Ovary (tissue), 9 donors: ENCODE measurements around the gene PRR35. TPM values are rescaled to one million over a fixed set of nuclear protein-coding genes. Genes with fewer than 3 reads are reported as not detected.

Experiments used
- DNase-seq, 5 donors: peaks; one replicate each; pipeline ENCODE4 v3.0.0-alpha.2; 2019 to 2020
- H3K27ac ChIP-seq, 2 donors: fragments of 200-600 bp; one replicate each; pipeline versions ENCODE4 v1.5.1 to v1.8.0; 2019 to 2022
- H3K27me3 ChIP-seq: fragments of 200-600 bp; one replicate; pipeline ENCODE4 v1.8.0; 2022
- H3K36me3 ChIP-seq: fragments of 200-600 bp; sonication (generic); one replicate; pipeline ENCODE4 v1.5.1; 2019
- H3K4me1 ChIP-seq: one replicate; pipeline ENCODE4 v1.8.1; 2013; ENCODE audit warnings: mild to moderate bottlenecking, moderate library complexity; ENCODE audit not compliant: insufficient read depth
- H3K4me3 ChIP-seq: fragments of 200-600 bp; sonication (generic); one replicate; pipeline ENCODE4 v1.5.1; 2017
- H3K9me3 ChIP-seq, 2 donors: fragments of 200-600 bp in 1 of 2; sonication (generic) in 1 of 2; one replicate each; pipeline versions ENCODE4 v1.5.1 to v1.8.1; 2013 to 2019; ENCODE audit warnings: mild to moderate bottlenecking in 1 of 2, moderate library complexity in 1 of 2
- CTCF ChIP-seq, 3 donors: fragments of 450-650 bp in 2 of 3; fragments of 200-600 bp in 1 of 3; IDR thresholded peaks; one replicate each; pipeline versions ENCODE4 v1.5.1 to v1.8.0; 2016 to 2022; ENCODE audit warnings: antibody characterized with exemption in 3 of 3, mild to moderate bottlenecking in 1 of 3
- EP300 ChIP-seq: sonication (generic); formaldehyde crosslinking; IDR thresholded peaks from one replicate; pipeline ENCODE4 v1.6.1; 2017; ENCODE audit warnings: antibody characterized with exemption
- POLR2A ChIP-seq: fragments of 450-650 bp; IDR thresholded peaks from one replicate; pipeline ENCODE4 v1.6.1; 2017; ENCODE audit warnings: antibody characterized with exemption, mild to moderate bottlenecking, moderate library complexity
- WGBS, 3 donors: extraction: QIAGEN DNeasy Blood & Tissue Kit in 1 of 3; methylation state at CpG; one replicate each; pipeline versions ENCODE4 v1.1.5 to v1.1.7; 2013 to 2017; 5-methylcytosine and 5-hydroxymethylcytosine counted together
- intact Hi-C, 4 donors: fragments of 100-400 bp; cut with DNase I; formaldehyde crosslinking; loops; one replicate each; pipeline versions ENCODE4 v1.11.0 to v1.15.1; 2022 to 2023
- polyA plus RNA-seq, 2 donors: library from polyadenylated mRNA; stranded (reverse); fragments of 200-250 nt in 1 of 2; fragments of 350-450 nt in 1 of 2; fragmentation: Illumina TruSeq in 1 of 2; extraction: RNeasy Lipid Tissue Mini Kit (QIAGEN cat#74804) in 1 of 2; gene quantifications; one replicate each; pipeline ENCODE4 v1.2.3, GENCODE V29; 2013 to 2014
- total RNA-seq, 7 donors: library from RNA; depleted of rRNA in 2 of 7; stranded (reverse); fragments of >200 nt in 2 of 7; fragmentation: NEBNext Ultra II Directional in 3 of 7; extraction: Animal tissue kit (Norgen Biotek cat#: 25700) in 3 of 7; gene quantifications; one replicate each; pipeline versions ENCODE4 v1.1.0 to v1.2.4, GENCODE V29; 2016 to 2023
- donor health status: DM: no; HTN: no; CAD: no; lungs with moderate emphysema.
- donor health status: DM: no; HTN: no; CAD: no.
- donor health status: Bipolar disorder and iron deficiency.
- donor health status: DM: yes; HTN: yes; CAD: no.
- donor health status: DM: no; HTN: no; CAD: no.
- donor health status: DM: yes; HTN: yes; CAD: no.

Gene PRR35
- total and polyA plus RNA-seq, 9 donors: not detected

GRCh38 chr16:527015-527903 lies 32.9 kb upstream of the PRR35 start, which contains the start of gene CAPN15:
TSS of gene CAPN15 (plus strand) at chr16:527712. CDS start at chr16:546839, 19,127 bp downstream.
- TF ChIP-seq POLR2A (peak; percentile 95), EP300 (no peak), CTCF (IDR thresholded peaks at IDR 0.05) (peak in 1 of 3 donors; percentile 76)
- H3K4me1 ChIP-seq: peaks cover 20% of the 10 kb centered on the region
- intact Hi-C loops: loop anchor here in 2 of 4 donors (1.0 to 10.0 kb wide), 2 partner anchors 101 to 1158 kb away; no protein-coding TSS in a partner anchor
- 0 to 1% (median 0%) methylated on average over 82 to 129 of the region's 129 CpGs for WGBS, 3 donors
- peak within 1 kb of the TSS; percentile 59 for H3K4me3 ChIP-seq
- H3K27ac ChIP-seq: peak within 1 kb of the TSS; percentile 92 to 100
- no peaks in the 10 kb centered on the region for H3K9me3 ChIP-seq
- H3K27me3 ChIP-seq: no peaks in the 10 kb centered on the region
- peak; percentile 89 to 93 (median 91) for DNase-seq
- no peaks in the 10 kb centered on the region for H3K36me3 ChIP-seq

GRCh38 chr16:528111-529011 lies 31.8 kb upstream of the PRR35 start:
- TF ChIP-seq EP300 (no peak), POLR2A (no peak), CTCF (IDR thresholded peaks at IDR 0.05) (no peak)
- WGBS, 3 donors: 1 to 3% (median 1%) methylated on average over 34 to 55 of the region's 55 CpGs
- Histone ChIP-seq H3K36me3 (no peaks in the 10 kb centered on the region), H3K27me3 (no peaks in the 10 kb centered on the region), H3K9me3 (no peaks in the 10 kb centered on the region), H3K4me1 (peaks cover 22% of the 10 kb centered on the region), H3K27ac (peak overlapping the region; percentile 24 to 45), H3K4me3 (peak overlapping the region; percentile 59)
- peak; percentile 50 to 73 (median 66) for DNase-seq
- intact Hi-C loops: loop anchor here in 1 of 4 donors (10.0 kb wide), 1 partner anchor 1156 kb away; no protein-coding TSS in a partner anchor

GRCh38 chr16:529012-529575 lies 31.1 kb upstream of the PRR35 start:
- no peak overlapping the region for H3K27ac ChIP-seq
- TF ChIP-seq EP300 (no peak), CTCF (IDR thresholded peaks at IDR 0.05) (no peak), POLR2A (no peak)
- H3K4me3 ChIP-seq: peak overlapping the region; percentile 59
- no peaks in the 10 kb centered on the region for H3K9me3 ChIP-seq
- H3K36me3 ChIP-seq: no peaks in the 10 kb centered on the region
- peak in 1 of 5 donors; percentile 33 for DNase-seq
- intact Hi-C loops: loop anchor here in 1 of 4 donors (10.0 kb wide), 1 partner anchor 1156 kb away; no protein-coding TSS in a partner anchor
- peaks cover 27% of the 10 kb centered on the region for H3K4me1 ChIP-seq
- H3K27me3 ChIP-seq: no peaks in the 10 kb centered on the region
- 42 to 49% (median 48%) methylated on average over 12 of the region's 12 CpGs for WGBS, 3 donors
